Karpas-422 (cell line): ENCODE data around the gene CTDNEP1. TPM values are rescaled to one million over a fixed set of nuclear protein-coding genes. Genes with fewer than 3 reads are reported as not detected.
A peak's percentile ranks its signal among the peaks of the same experiment; 100 is the strongest.

ENCODE experiments used
- DNase-seq: peaks from one replicate; pipeline ENCODE4 v3.0.0-alpha.2; 2015
- H2AFZ ChIP-seq: fragments of 200-600 bp; sonication (generic); 2 replicates; pipeline ENCODE4 v1.6.1; 2014; ENCODE audit warnings: antibody characterized with exemption, low read length, mixed read lengths
- H3K27ac ChIP-seq: fragments of 200-600 bp; sonication (generic); 2 replicates; pipeline ENCODE4 v1.5.1; 2014; ENCODE audit warnings: mild to moderate bottlenecking, low read length, moderate library complexity
- H3K27me3 ChIP-seq: fragments of 200-600 bp; sonication (generic); 2 replicates; pipeline ENCODE4 v1.6.1; 2014; ENCODE audit warnings: low read length, mixed read lengths
- H3K36me3 ChIP-seq: fragments of 200-600 bp; sonication (generic); 2 replicates; pipeline ENCODE4 v1.6.1; 2014; ENCODE audit warnings: low read length, mixed read lengths; ENCODE audit not compliant: insufficient read depth
- H3K4me1 ChIP-seq: fragments of 200-600 bp; sonication (generic); 2 replicates; pipeline ENCODE4 v1.6.1; 2014; ENCODE audit warnings: mild to moderate bottlenecking, low read length, mixed read lengths
- H3K4me2 ChIP-seq: fragments of 200-600 bp; sonication (generic); 2 replicates; pipeline ENCODE4 v1.6.1; 2014; ENCODE audit warnings: low read length, low read depth, mild to moderate bottlenecking; ENCODE audit not compliant: poor library complexity, severe bottlenecking
- H3K4me3 ChIP-seq: fragments of 200-600 bp; sonication (generic); 2 replicates; pipeline ENCODE4 v1.5.1; 2014; ENCODE audit warnings: mild to moderate bottlenecking, antibody characterized with exemption, low read length, mixed read lengths
- H3K79me2 ChIP-seq: fragments of 200-600 bp; sonication (generic); 2 replicates; pipeline ENCODE4 v1.6.1; 2014; ENCODE audit warnings: mild to moderate bottlenecking, low read length, mixed read lengths
- H3K9ac ChIP-seq: fragments of 200-600 bp; sonication (generic); 2 replicates; pipeline ENCODE4 v1.6.0; 2014; ENCODE audit warnings: low read length
- H3K9me2 ChIP-seq: fragments of 200-600 bp; sonication (generic), shearing (Covaris generic); replicated peaks from 2 replicates; pipeline ENCODE4 v1.6.0; 2014; ENCODE audit warnings: mild to moderate bottlenecking, low read length, moderate library complexity; ENCODE audit not compliant: insufficient read depth
- H3K9me3 ChIP-seq: fragments of 300-700, 200-600 bp; sonication (generic); 2 replicates; pipeline ENCODE4 v1.6.1; 2014; ENCODE audit warnings: low read length, mixed read lengths
- H4K20me1 ChIP-seq: fragments of 200-600 bp; sonication (generic); 2 replicates; pipeline ENCODE4 v1.6.1; 2014; ENCODE audit warnings: mild to moderate bottlenecking, antibody characterized with exemption, low read length, low read depth; ENCODE audit not compliant: insufficient read depth
- total RNA-seq: library from RNA; depleted of rRNA; stranded (reverse); fragments of >200 nt; shearing (Covaris generic); gene quantifications from 2 replicates; pipeline ENCODE4 v1.2.3, GENCODE V29; 2014; ENCODE audit warnings: low replicate concordance

Gene CTDNEP1
- total RNA-seq, 1 experiment from 2014 or later, result 52.6 TPM

GRCh38 chr17:7281953-7282751 lies 30.6 kb upstream of the CTDNEP1 start:
- Histone ChIP-seq H3K9me2 (no peaks in the 10 kb centered on the region), H3K27me3 (no peaks in the 10 kb centered on the region), H3K4me1 (peaks cover 28% of the 10 kb centered on the region), H3K4me2 (peak overlapping the region; percentile 76), H3K27ac (no peak overlapping the region), H2AFZ (no peak overlapping the region), H3K79me2 (no peaks in the 10 kb centered on the region), H3K36me3 (no peaks in the 10 kb centered on the region), H3K9me3 (no peaks in the 10 kb centered on the region), H3K4me3 (peak overlapping the region; percentile 61; the same call in 1 of the 2 replicates), H4K20me1 (no peaks in the 10 kb centered on the region), H3K9ac (peak overlapping the region; percentile 45; the same call in 1 of the 2 replicates)
- DNase-seq, result no peak

- Histone ChIP-seq H3K9me2 (no peaks in the 10 kb centered on the region), H3K79me2 (no peaks in the 10 kb centered on the region), H3K4me2 (peak within 1 kb of the TSS; percentile 76), H3K36me3 (no peaks in the 10 kb centered on the region), H3K4me3 (peak within 1 kb of the TSS; percentile 61), H4K20me1 (no peaks in the 10 kb centered on the region), H3K27me3 (no peaks in the 10 kb centered on the region), H3K27ac (no peak within 1 kb of the TSS), H3K9me3 (no peaks in the 10 kb centered on the region), H3K9ac (peak within 1 kb of the TSS; percentile 53), H3K4me1 (peaks cover 25% of the 10 kb centered on the region), H2AFZ (peak within 1 kb of the TSS; percentile 47)
- DNase-seq, result peak; percentile 98
These were observed 29.8 kb upstream of the CTDNEP1 start, which contains the start of gene SLC2A4 for GRCh38 chr17:7281074-7281952. SLC2A4 (plus strand) TSS chr17:7281718; CDS start chr17:7281935, 217 bp downstream.

- Histone ChIP-seq H3K27me3 (no peaks in the 10 kb centered on the region), H3K36me3 (no peaks in the 10 kb centered on the region), H3K4me3 (peak overlapping the region; percentile 61), H4K20me1 (no peaks in the 10 kb centered on the region), H3K27ac (no peak overlapping the region), H3K9me3 (no peaks in the 10 kb centered on the region), H3K4me1 (peaks cover 21% of the 10 kb centered on the region), H2AFZ (peak overlapping the region; percentile 47), H3K4me2 (peak overlapping the region; percentile 76), H3K9ac (peak overlapping the region; percentile 53), H3K79me2 (no peaks in the 10 kb centered on the region), H3K9me2 (no peaks in the 10 kb centered on the region)
- peak; percentile 95 for DNase-seq
These were observed 29.1 kb upstream of the CTDNEP1 start for GRCh38 chr17:7280519-7281073.

GRCh38 chr17:7279448-7279847 lies 27.9 kb upstream of the CTDNEP1 start:
- no peak for DNase-seq
- H3K79me2 ChIP-seq, result no peaks in the 10 kb centered on the region

GRCh38 chr17:7266784-7267183 lies 15.2 kb upstream of the CTDNEP1 start:
- no peaks in the 10 kb centered on the region for H3K27me3 ChIP-seq
- no peaks in the 10 kb centered on the region for H3K9me3 ChIP-seq
- H3K79me2 ChIP-seq, result no peaks in the 10 kb centered on the region
- DNase-seq, result no peak
- H3K4me3 ChIP-seq, result no peak overlapping the region
- no peak overlapping the region for H3K4me2 ChIP-seq
- no peaks in the 10 kb centered on the region for H3K36me3 ChIP-seq
- no peaks in the 10 kb centered on the region for H3K9me2 ChIP-seq
- H3K4me1 ChIP-seq, result no peaks in the 10 kb centered on the region
- no peak overlapping the region for H3K9ac ChIP-seq
- no peak overlapping the region for H3K27ac ChIP-seq
- no peaks in the 10 kb centered on the region for H4K20me1 ChIP-seq
- H2AFZ ChIP-seq, result no peak overlapping the region

More at GRCh38 chr17:7279448-7279847, 27.9 kb upstream of the CTDNEP1 start:
- Histone ChIP-seq H4K20me1 (no peaks in the 10 kb centered on the region), H3K9ac (no peak overlapping the region), H3K9me3 (no peaks in the 10 kb centered on the region), H3K9me2 (no peaks in the 10 kb centered on the region), H3K4me2 (no peak overlapping the region), H3K27ac (no peak overlapping the region), H3K4me1 (peaks cover 21% of the 10 kb centered on the region), H3K4me3 (no peak overlapping the region), H3K36me3 (no peaks in the 10 kb centered on the region), H3K27me3 (no peaks in the 10 kb centered on the region), H2AFZ (no peak overlapping the region)

GRCh38 chr17:7263801-7264078 lies 12.2 kb upstream of the CTDNEP1 start:
- Histone ChIP-seq H3K4me2 (no peak overlapping the region), H3K27ac (no peak overlapping the region), H3K4me1 (no peaks in the 10 kb centered on the region), H4K20me1 (no peaks in the 10 kb centered on the region), H3K9ac (no peak overlapping the region), H3K36me3 (no peaks in the 10 kb centered on the region), H3K4me3 (no peak overlapping the region), H3K79me2 (no peaks in the 10 kb centered on the region), H3K27me3 (no peaks in the 10 kb centered on the region), H2AFZ (no peak overlapping the region), H3K9me3 (no peaks in the 10 kb centered on the region), H3K9me2 (no peaks in the 10 kb centered on the region)
- DNase-seq, result no peak

GRCh38 chr17:7262935-7263800 lies 11.6 kb upstream of the CTDNEP1 start:
- DNase-seq, result no peak

More at GRCh38 chr17:7262935-7263800, 11.6 kb upstream of the CTDNEP1 start:
- Histone ChIP-seq H3K27me3 (no peaks in the 10 kb centered on the region), H3K4me2 (no peak overlapping the region), H3K9me2 (no peaks in the 10 kb centered on the region), H4K20me1 (no peaks in the 10 kb centered on the region), H3K4me3 (no peak overlapping the region), H3K9me3 (no peaks in the 10 kb centered on the region), H3K36me3 (no peaks in the 10 kb centered on the region), H3K79me2 (no peaks in the 10 kb centered on the region), H3K9ac (no peak overlapping the region), H2AFZ (no peak overlapping the region), H3K27ac (no peak overlapping the region), H3K4me1 (no peaks in the 10 kb centered on the region)
